Spleen (tissue), 7 donors: ENCODE measurements around the gene GIGYF2.

Experiments used
- POLR2A ChIP-seq, 3 donors: fragments of 450-650 bp; IDR thresholded peaks; one replicate each; pipeline ENCODE4 v1.5.1; 2017; ENCODE audit warnings: antibody characterized with exemption in 3 of 3, mild to moderate bottlenecking in 1 of 3
- POLR2AphosphoS5 ChIP-seq, 3 donors: sonication (generic); formaldehyde crosslinking; IDR thresholded peaks; one replicate each; pipeline ENCODE4 v1.5.1; 2017; ENCODE audit warnings: antibody characterized with exemption in 3 of 3
- TF ChIP-seq, protein P1 (sequence below), 11 experiments: fragments of 200-600 bp in 7 of 11; fragments of 450-650 bp in 4 of 11; sonication (generic) in 4 of 11; IDR thresholded peaks in 8 of 11; conservative IDR thresholded peaks in 3 of 11; 1 replicate in 7 of 11; 2 replicates in 4 of 11; pipeline versions ENCODE4 v1.4.0 to v1.8.0; 2016 to 2021; ENCODE audit warnings: antibody characterized with exemption in 11 of 11, inconsistent platforms in 4 of 11, mild to moderate bottlenecking in 1 of 11
- donor health status: DM: no; HTN: no; CAD: no; lungs with moderate emphysema.
- donor health status: DM: no; HTN: no; CAD: no.
- donor health status: DM: no; HTN: no; CAD: no.

GRCh38 chr2:232668805-232669444, 28.2 kb upstream of the GIGYF2 start:
- TF ChIP-seq POLR2A (IDR thresholded peaks at IDR 0.05) (no peak), POLR2AphosphoS5 (IDR thresholded peaks at IDR 0.05) (no peak)
- TF ChIP-seq, protein P1, sequence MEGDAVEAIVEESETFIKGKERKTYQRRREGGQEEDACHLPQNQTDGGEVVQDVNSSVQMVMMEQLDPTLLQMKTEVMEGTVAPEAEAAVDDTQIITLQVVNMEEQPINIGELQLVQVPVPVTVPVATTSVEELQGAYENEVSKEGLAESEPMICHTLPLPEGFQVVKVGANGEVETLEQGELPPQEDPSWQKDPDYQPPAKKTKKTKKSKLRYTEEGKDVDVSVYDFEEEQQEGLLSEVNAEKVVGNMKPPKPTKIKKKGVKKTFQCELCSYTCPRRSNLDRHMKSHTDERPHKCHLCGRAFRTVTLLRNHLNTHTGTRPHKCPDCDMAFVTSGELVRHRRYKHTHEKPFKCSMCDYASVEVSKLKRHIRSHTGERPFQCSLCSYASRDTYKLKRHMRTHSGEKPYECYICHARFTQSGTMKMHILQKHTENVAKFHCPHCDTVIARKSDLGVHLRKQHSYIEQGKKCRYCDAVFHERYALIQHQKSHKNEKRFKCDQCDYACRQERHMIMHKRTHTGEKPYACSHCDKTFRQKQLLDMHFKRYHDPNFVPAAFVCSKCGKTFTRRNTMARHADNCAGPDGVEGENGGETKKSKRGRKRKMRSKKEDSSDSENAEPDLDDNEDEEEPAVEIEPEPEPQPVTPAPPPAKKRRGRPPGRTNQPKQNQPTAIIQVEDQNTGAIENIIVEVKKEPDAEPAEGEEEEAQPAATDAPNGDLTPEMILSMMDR (IDR thresholded peaks at IDR 0.05 in 8 of 11, conservative IDR thresholded peaks at IDR 0.05 in 3 of 11), result peak in 5 of 11 experiments; percentile 15 to 51 (median 24)
